ENCODE data around the gene SIRT4. TPM values are rescaled to one million over a fixed set of nuclear protein-coding genes. Genes with fewer than 3 reads are reported as not detected.

The SIRT4 gene
- total RNA-seq, 1 donor from 2014 or later = 2.7 TPM

- H3K9me3 ChIP-seq (ENCODE audit: insufficient read depth, low read depth, low read length) = no peaks in the 10 kb centered on the region
- TF ChIP-seq EZH2 (IDR thresholded peaks at IDR 0.05; ENCODE audit: insufficient read depth, low read length) (no peak), CTCF (IDR thresholded peaks at IDR 0.05; ENCODE audit: insufficient read depth, low read depth, low read length) (no peak)
- H3K36me3 Mint-ChIP-seq (ENCODE audit: low read depth, unreplicated experiment) = peaks cover 20% of the 10 kb centered on the region
- H3K4me1 Mint-ChIP-seq (ENCODE audit: low read depth, unreplicated experiment) = peaks cover 47% of the 10 kb centered on the region
- H3K4me1 ChIP-seq (ENCODE audit: insufficient read depth, low read length) = peaks cover 46% of the 10 kb centered on the region
- FAIRE-seq (no peak), DNase-seq (ENCODE audit: low read depth) (no peak)
- H3K27me3 Mint-ChIP-seq (ENCODE audit: low read depth, unreplicated experiment) = no peaks in the 10 kb centered on the region
- H2AFZ ChIP-seq (ENCODE audit: low read depth, low read length) = no peak overlapping the region
- peak overlapping the region; percentile 16 for H3K27ac ChIP-seq (ENCODE audit: low read depth, low read length)
- peaks cover 82% of the 10 kb centered on the region for H3K79me2 ChIP-seq (ENCODE audit: insufficient read depth, low read length)
- no peaks in the 10 kb centered on the region for H3K9me3 Mint-ChIP-seq (ENCODE audit: unreplicated experiment)
- H3K4me2 ChIP-seq (ENCODE audit: low read length) = peak overlapping the region; percentile 100
- H3K36me3 ChIP-seq (ENCODE audit: insufficient read depth, low read length) = no peaks in the 10 kb centered on the region
- peak overlapping the region; percentile 97 for H3K4me3 Mint-ChIP-seq (ENCODE audit: unreplicated experiment)
- H4K20me1 ChIP-seq (ENCODE audit: insufficient read depth, low read length) = peaks cover 74% of the 10 kb centered on the region
- peak overlapping the region; percentile 88 for H3K4me3 ChIP-seq (ENCODE audit: insufficient read depth, low read depth, low read length)
- H3K27ac Mint-ChIP-seq (ENCODE audit: unreplicated experiment) = peak overlapping the region; percentile 53
- H3K9ac ChIP-seq (ENCODE audit: low read length) = peak overlapping the region; percentile 88
- H3K27me3 ChIP-seq (ENCODE audit: insufficient read depth, low read length) = no peaks in the 10 kb centered on the region
Measured at GRCh38 chr12:120261951-120262851, 39.9 kb upstream of the SIRT4 start.

GRCh38 chr12:120262852-120263747 lies 39.0 kb upstream of the SIRT4 start:
- H3K4me3 ChIP-seq (ENCODE audit: insufficient read depth, low read depth, low read length) = peak overlapping the region; percentile 88
- H3K9ac ChIP-seq (ENCODE audit: low read length) = peak overlapping the region; percentile 88
- peak overlapping the region; percentile 41 for H3K27ac ChIP-seq (ENCODE audit: low read depth, low read length)
- peaks cover 65% of the 10 kb centered on the region for H4K20me1 ChIP-seq (ENCODE audit: insufficient read depth, low read length)
- peaks cover 38% of the 10 kb centered on the region for H3K4me1 ChIP-seq (ENCODE audit: insufficient read depth, low read length)
- Mint-ChIP-seq H3K27me3 (ENCODE audit: low read depth, unreplicated experiment) (no peaks in the 10 kb centered on the region), H3K4me1 (ENCODE audit: low read depth, unreplicated experiment) (peaks cover 40% of the 10 kb centered on the region), H3K9me3 (ENCODE audit: unreplicated experiment) (no peaks in the 10 kb centered on the region), H3K27ac (ENCODE audit: unreplicated experiment) (peak overlapping the region; percentile 92), H3K36me3 (ENCODE audit: low read depth, unreplicated experiment) (peaks cover 17% of the 10 kb centered on the region), H3K4me3 (ENCODE audit: unreplicated experiment) (peak overlapping the region; percentile 97)
- DNase-seq (ENCODE audit: low read depth) = no peak
- H3K4me2 ChIP-seq (ENCODE audit: low read length) = peak overlapping the region; percentile 100
- no peaks in the 10 kb centered on the region for H3K27me3 ChIP-seq (ENCODE audit: insufficient read depth, low read length)
- H3K79me2 ChIP-seq (ENCODE audit: insufficient read depth, low read length) = peaks cover 74% of the 10 kb centered on the region
- TF ChIP-seq EZH2 (IDR thresholded peaks at IDR 0.05; ENCODE audit: insufficient read depth, low read length) (no peak), CTCF (IDR thresholded peaks at IDR 0.05; ENCODE audit: insufficient read depth, low read depth, low read length) (no peak)
- H3K36me3 ChIP-seq (ENCODE audit: insufficient read depth, low read length) = no peaks in the 10 kb centered on the region
- H3K9me3 ChIP-seq (ENCODE audit: insufficient read depth, low read depth, low read length) = no peaks in the 10 kb centered on the region
- H2AFZ ChIP-seq (ENCODE audit: low read depth, low read length) = no peak overlapping the region
- FAIRE-seq = no peak
